ENCODE data around the gene CSNK1G2.

- TF ChIP-seq EZH2 (IDR thresholded peaks at IDR 0.05) (no peak), FOXP2 (optimal IDR thresholded peaks at IDR 0.05; ENCODE audit: control extremely low read depth, extremely low read length, insufficient read depth) (no peak), POLR2AphosphoS5 (IDR thresholded peaks at IDR 0.05; ENCODE audit: borderline replicate concordance, low read depth, low read length) (no peak)
Observed at GRCh38 chr19:1910177-1910576, 30.8 kb upstream of the CSNK1G2 start.

Measured in SK-N-MC (cell line).